ENCODE measurements around the gene BCL2.
A peak's percentile ranks its signal among the peaks of the same experiment; 100 is the strongest.
"Not testable (repeated sequence)": the region's sequence is repeated elsewhere in the genome, so short reads cannot be mapped to it uniquely, and the experiment has no call there.

BCL2 gene

DNA sequence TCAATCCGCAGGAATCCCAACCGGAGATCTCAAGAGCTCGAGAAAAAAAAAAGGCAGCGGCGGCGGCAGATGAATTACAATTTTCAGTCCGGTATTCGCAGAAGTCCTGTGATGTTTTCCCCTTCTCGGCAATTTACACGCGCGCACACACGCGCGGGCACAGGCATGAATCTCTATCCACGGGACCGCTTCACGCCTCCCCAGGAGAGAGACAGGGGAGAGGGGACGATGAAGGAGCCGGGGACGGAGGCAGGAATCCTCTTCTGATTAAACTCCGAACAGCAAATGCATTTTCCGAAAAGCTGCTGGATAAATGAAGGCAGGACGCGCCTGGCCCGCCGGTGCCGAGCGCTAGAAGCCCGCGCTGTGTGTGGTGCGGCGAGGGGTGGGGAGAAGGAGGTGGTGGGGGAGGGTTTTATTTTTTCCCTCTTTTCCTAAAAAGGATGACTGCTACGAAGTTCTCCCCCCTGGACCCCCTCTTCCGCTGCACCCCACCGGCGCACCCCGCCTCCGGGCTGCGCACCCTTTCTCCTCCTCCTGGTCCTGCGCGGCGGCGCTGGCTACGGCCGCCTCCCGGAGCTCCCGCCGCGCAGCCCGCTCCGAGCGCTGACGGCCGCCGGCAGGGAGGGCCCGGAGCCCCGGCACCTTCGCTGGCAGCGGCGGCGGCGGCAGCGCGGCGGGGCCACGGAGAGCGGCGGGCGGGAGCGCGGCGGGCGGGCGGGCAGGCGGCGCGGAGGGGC lies at the start of gene BCL2:
Gene BCL2 (minus strand): TSS at position 387 of the 740 bp plus-strand sequence.
- DNase-seq: no peak

DNA sequence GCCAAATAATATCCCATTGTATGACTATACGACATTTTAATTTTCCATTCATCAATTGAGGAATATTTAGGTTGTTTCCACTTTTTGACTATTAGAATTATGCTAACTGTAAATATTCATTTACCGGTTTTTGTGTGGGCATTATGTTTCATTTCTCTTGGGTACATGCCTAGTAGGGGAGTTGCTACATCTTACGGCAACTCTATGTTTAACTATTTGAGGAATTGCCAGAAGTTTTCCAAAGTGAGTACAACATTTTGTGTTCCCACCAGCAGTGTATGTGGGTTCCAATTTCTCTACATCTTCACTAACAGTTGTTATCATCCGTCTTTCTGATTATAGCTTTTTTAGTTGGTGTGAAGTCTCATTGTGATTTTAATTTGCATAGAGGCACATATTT lies 49.0 kb upstream of the BCL2 start:
- no peak for DNase-seq

DNA sequence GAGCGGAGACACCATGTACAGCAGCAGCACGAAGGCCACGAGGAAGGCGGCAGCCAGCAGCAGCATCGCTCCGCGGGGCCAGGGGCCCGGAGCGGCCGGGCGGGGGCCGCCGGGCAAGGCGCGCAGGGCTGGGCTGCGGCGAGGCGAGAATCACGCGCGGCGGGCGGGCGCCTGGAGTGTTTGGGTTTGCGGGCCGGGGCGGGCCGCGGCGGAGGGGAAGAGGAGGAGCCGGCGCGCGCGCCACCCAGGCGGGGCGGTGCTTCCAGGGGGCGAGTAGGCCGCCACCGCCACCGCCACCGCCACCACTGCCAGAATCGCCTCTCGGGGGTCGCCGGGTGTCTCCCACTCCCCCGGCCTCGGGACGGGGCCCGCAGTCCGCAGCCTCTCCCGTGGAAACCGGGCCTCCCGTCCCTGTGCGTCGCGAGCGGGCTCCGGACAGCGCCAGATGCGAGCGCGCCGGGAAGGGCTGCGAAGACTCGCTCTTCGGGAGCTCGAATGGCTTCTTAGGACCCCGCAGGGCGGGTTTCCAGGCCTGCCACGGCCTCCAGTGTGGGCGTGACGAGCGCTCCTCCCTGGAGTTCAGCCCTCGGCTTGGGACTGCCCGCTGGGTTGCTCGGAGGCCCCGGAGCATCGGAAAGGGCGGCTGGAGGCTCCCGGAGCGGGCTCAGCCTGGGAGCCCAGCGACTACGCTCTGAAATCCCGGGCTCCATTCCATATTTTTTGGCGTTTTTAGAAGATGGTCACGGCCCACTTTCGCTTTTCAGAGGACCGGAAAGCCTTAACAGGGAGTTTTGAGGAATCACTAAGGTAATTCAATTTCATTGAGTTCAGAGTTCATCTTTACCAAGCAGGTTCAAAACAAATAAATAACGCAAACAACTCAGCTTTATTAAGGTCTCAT lies 47.7 kb upstream of the BCL2 start, which contains the start of gene KDSR:
Gene KDSR (minus strand): TSS at position 154 of the 901 bp plus-strand sequence. CDS start 88 bp downstream, at position 66.
- DNase-seq: peak; percentile 93

DNA sequence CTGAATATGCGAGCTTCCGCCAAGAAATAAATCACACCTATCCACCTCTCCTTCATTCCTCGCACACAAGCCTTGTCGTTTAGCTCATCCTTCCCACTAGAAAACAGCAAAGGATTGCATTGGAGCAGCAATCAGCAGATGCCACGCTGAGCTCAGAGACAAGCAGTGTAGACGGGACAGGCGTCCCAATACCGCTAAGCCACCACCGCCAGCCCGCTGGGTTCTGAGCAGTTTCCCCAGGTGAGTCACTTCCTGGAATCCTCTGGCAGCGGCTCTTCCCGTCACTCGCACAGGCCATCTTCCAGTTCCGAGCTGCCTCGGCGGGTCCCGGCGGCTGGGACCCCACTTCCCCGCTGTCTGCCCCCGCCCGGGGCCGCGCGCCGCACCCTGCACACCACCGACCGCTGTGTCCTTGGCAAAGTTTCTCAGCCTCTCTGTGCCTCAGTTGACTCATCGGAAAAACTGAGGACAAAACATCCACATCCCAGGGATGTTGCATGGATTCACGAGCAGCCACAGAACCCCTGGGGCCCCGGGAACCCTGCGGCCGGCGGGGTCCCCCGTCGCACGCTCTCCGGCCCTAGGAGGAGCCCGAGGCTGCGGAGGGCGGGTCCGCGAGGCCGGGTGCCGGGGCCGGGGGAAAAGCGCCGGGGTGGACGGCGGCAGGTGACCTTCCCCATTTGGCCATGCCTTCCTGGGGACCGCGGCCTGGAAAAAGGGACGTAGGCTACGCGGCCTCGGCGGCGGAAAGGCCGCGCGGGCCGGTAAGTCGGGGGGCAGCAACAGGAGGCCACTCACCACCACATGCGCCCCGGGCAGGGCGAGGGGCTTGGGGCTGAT lies 46.9 kb upstream of the BCL2 start:
- DNase-seq: peak; percentile 40

DNA sequence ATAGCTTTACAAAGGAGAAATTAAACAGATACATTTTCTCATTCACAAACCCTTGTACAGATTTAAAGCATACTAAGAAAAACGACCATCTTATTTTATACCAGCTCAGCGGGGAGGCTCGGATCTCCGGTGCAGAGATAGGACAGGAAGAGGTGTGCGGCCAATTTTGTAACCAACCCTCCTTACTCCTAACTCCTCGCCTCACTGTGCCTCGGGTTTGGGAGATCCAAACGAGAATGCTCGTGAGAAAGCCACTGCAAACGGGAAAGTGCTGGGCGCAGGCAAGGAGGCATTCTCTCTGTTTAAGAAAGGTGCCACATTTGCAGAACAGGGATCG lies 46.3 kb upstream of the BCL2 start:
- no peak for DNase-seq

DNA sequence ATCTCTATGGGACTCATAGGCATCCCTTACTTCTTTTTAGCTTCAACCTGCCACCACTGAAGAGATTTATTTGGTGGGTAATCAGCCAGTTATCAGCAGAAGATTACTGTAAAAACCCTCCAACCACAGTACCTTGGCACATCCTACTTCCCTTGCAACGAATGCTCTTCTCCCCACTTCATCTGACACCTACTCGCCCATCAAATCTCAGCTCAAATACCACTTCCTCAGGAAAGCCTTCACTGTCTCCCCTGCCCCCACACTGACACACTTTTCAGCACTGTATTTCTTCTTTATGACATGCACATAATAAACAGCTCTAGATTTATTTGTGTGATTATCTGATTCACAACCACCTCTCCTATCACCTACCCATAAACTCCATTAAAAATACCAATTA lies 44.4 kb upstream of the BCL2 start:
- no peak for DNase-seq

DNA sequence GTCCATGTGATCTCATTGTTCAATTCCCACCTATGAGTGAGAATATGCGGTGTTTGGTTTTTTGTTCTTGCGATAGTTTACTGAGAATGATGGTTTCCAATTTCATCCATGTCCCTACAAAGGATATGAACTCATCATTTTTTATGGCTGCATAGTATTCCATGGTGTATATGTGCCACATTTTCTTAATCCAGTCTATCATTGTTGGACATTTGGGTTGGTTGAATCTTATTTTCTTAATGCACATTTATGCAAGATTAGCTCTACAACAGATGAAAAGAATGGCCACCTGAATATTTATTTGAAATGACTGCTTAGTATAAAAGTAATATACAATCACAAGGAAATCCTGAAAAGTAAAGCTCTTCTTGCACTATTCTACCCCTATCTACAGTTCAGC lies 43.9 kb upstream of the BCL2 start:
- DNase-seq: not testable (repeated sequence)

DNA sequence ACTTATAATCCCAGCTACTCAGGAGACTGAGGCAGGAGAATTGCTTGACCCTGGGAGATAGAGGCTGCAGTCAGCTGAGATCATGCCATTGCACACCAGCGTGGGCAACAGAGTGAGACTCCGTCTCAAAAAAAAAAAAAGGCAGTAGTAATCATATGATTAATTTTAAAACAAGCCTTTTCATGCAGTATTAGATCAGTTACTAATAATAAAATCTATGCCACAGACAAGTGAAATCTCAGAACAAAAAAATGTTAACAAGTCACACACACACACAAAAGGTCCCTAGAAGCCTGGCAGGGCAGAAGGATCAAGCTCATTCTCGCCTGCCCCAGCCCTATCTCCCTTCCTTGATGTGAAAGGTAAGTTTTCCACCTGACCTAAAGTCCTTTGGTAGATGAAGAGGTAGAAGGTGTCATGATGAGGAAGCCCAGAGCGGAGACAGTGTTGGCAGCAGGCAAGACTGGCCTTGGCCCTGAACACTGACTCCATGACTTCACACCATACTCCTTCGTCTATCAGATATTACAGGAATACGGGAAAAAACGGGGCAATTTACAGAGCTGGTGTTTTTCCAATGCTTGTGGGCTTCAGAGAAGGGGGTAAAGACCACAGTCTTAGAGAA lies 36.8 kb upstream of the BCL2 start:
- DNase-seq: no peak

DNA sequence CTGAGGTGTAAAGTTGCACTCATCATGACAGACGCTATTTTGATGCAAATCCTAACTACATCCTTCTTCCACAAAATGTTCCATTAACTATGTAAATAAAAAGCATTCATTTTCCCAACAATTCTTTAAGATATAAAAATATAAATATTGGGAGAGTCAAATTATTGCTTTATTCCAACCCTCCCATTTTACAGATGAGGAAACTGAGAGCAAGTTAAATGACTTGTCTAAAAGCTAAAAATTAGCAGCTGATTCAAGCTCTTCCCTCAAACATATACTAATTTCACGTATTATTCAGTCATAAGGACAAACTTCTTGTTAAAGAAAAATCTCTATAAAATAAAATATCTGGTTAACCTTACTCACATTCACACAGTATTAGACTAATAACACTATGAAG lies 30.7 kb upstream of the BCL2 start:
- no peak for DNase-seq

DNA sequence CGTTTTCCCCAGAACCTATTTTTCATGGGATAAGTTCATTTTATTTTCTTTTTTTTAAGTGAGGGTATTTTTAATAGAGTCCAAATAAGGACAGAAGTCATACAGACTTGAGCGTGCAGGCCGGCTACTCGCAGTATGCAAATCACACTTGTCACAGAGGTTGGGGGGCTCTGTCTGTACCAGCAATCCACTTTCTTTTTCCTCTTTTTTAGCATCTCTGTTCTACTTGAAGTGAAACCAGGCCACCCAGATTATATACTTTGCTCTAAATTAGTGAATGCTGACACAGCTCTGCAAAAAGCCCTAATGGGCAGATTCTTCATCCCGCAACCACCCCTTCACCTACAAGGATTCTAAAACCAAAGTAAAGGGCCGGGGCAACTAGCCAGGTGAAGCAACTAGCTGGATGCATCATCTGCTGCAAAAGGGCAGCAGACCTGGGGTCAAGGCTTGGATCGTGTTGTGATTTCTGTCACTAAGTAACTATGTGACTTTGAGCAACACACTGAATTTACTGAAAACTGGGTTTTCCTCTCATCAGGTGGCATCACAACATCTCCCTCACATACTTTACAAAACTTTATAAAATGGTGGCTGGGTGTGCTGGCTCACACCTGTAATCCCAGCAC lies 29.1 kb upstream of the BCL2 start:
- DNase-seq: no peak

DNA sequence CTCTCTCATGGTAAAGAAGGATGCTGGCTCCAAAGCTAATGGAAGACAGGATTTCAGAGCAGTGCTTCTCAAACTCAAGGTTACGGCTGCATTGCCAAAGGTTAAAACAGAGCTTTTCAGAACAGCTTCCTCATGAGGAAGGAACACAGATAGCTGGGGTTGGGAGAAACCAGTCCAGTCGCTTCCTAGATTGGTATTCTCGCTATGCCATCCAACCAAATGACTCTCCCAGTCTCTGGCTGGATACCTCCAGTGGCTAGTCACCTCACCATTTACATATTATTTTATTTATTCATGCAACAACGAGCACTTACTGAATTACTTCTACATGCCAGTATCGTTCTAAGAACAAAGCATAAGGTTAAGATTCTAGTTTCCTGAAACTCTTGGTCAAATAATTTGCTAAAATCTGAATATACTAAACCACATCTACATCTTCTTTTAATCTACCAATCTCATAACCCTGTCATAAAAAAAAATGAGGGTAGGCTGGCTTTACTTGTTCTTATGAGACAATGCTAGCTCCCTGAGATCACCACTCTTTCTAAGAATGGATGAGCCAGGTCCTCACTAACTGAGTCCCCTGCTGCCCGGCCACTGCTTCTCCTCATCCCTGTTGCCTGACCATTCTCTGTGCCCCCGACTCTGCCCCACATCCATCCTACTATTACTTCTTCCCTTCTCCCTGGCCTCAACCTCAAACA lies 27.1 kb upstream of the BCL2 start:
- no peak for DNase-seq

DNA sequence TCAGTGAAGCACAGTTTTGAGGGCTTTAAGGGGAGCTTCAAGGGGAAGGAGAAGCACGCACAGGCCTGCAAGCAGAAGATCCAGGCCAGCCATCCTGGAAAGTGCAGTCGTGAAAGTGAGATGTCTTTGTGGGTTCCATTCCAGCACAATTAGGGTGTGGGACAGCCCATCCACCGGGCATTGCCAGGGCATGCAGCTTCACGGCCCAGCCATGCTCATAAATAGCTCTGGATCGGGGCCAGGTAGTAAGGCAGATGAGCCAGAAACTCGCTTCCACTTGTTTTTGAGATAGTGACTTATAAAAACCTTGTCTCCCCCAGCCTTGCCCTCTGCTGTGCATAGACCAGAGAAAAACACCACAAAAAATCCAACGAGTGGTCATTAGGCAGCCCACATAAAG lies 26.5 kb upstream of the BCL2 start:
- no peak for DNase-seq

DNA sequence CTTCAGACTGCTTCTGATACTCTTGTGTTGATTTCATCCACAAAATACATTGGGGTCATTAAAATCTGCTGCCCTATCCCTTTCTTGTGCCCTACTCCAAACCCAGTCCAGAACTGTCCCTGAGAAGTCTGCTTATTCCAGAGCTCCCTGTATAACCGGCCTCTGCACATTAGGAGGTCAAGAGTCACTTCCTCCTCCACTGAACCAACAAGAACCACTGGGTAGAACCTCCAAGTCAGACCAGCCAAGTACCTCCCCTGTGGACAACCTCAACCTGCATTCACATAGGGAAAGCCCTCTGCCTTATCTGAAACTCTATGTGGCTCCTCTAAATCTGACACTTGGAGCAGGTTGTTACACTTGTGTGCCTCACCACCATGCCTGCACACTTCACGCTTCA lies 25.3 kb upstream of the BCL2 start:
- no peak for DNase-seq

DNA sequence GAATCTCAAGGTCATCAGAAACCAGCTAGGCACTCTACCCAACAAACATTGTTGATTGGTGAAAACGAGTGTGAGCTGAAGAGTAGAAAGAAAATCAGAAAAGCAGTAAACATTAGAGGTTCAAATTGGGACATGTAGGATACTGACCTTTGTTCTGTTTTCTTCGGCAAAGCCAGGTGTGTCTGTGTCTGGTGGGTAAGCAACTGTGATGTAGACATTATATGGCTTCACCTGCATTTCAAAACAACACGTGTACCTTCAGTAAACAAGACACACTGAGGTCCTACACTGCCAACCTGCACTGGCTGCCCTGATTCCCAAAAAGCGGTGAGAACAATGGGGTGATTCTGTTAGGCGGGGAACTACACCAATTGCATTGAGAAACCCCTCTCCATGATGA lies 24.7 kb upstream of the BCL2 start:
- no peak for DNase-seq

DNA sequence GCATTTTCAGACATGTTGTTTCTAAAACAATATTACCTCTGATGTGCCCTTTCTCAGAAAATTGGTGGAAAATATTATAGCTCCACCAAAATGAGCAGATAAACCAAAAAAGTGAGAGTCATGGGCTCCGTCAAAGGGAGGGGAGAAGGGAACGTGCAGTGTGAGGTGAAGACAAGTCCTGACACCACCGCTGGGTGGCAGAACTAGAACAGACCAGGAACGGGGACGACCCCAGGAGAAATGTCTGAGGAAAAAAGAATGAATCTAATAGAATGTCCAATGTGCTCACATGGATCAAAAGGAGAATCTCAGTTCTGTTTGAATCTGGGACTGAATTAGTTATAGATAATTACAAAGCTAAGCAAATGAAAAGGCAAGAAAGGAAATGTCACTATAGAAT lies 22.6 kb upstream of the BCL2 start:
- DNase-seq: peak; percentile 16

DNA sequence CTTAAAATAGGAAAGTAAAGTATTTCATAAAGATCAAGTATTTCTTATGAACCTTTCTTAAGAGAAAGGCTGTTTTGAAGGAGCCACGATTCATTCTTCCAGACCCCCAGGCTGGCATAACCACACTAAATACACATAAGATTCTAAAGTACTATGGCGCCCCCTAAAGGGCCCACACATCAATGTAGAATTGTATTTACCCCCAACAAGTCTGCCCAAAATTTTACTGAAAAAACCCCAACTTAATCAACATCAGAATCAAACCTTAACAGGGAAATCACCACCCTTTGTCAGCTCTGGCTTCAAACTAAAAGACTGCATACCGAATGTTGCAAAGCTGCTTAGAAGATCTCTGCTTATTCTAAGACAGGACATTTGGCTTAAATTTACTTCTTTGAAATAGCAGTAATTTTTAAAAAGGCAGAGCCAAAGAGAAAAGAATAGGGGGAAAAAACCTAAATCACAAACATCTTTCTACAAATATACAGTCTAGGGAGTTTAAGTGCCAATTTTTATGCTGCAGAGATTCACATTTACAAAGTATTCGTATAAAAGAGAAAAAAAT lies 20.4 kb upstream of the BCL2 start:
- DNase-seq: peak; percentile 45

DNA sequence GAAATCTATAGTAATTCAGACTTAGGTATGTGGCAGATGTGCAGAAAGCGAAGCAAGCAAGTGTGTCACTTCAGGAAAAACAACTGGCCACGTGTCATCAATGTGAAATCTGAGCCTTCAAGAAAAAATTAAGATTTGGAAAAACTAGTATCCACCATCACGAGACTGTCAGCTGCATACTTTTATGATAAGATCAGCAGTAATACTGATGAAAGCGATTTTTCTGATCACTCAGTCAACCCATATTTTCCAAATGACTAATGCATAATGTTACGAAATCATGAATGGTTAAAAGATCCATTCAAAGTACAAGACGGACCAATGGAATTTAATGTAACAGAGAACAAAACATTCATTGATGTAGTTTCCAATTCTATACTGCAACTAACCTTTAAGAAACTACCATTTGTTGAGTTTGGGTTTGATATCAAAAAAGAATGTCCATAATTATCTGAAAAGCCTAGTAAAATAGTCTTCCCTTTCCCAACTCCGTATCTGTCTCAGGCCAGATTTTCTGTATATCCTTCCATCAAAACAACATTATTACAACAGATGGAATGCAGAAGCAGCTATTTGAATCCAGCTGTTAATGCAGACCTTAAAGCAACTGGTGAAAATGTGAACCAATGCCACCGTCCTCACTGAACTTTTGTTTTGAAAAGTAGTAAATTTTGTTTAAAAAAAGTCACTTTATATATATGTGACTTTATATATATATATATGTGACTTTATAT lies 17.0 kb upstream of the BCL2 start:
- no peak for DNase-seq

DNA sequence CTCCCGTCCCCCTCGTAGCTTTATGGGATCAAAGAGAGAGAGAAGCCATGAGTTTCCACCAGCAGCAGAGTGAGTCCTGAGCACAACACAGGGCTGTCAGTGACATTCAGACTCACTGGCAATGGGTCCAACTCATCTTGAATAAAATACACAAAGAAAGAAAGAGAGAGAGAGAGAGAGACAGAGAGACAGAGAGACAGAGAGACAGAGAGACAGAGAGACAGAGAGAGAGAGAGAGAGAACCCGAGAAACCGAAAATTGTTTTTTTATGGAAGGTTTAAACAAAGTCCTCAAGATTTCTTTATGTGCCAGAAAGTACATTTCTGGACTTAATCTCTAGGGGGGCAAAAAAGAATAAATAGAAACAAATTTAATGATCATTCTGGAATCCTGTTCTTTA lies 11.5 kb upstream of the BCL2 start:
- DNase-seq: no peak

DNA sequence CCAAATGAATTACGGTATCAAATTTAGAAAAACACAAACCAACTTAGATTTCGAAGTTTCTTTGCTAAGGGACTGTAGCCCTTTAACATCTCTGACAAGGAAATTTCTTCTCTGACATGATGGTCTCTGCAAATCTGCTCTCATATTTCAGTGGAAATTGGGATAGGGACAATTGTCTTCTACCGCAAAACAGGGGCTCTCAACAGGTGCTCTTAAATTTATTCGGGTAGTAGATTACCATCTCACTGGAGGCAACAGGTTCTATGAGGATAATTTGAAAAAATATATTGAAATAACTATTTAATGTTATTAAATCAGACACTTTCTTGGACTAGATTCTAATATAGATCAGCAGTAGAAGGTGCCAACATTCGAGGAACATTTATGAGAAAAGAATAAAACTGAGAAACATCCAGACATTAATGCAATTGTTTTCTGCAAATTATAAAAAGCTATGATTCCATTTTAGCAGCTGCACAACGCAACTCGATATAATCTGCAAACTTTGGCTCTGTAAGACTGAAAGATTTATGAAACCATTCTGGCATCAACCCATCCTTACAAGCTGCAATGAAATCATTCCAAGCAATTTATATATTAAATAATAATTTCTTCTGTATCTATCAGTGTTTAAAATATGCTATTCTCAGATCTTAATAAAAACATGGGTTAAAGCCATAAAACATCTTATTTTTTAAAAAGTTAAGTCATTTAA lies 10.0 kb upstream of the BCL2 start:
- no peak for DNase-seq

DNA sequence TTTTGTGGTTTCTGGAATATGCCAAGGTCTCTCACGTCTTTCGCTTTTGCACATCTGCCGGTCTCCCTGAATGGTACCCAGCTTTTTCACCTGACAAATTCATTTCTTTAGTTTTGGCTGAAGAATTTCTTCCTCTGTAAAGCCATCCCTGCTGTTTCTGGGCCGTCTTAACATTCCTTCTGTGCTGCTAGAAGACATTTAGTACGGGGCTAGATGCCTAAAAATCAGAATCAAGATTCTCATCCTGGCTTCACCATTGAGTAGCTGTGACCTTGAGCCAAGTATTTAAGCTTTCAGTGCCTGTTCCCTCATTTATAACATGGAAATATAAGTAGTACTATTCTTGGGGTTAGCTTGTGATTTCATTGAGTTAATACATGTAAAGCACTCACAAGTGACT lies 6.4 kb upstream of the BCL2 start:
- DNase-seq: no peak

Data from MV-4-11 (cell line).